HG03103 (cell line): ENCODE measurements around the gene SHB.

Experiments used
- ATAC-seq: cut with Tn5 transposase; IDR thresholded peaks from one replicate; pipeline ENCODE4 v1.9.1; 2021; ENCODE audit warnings: low read depth; ENCODE audit not compliant: unreplicated experiment

Gene SHB

DNA sequence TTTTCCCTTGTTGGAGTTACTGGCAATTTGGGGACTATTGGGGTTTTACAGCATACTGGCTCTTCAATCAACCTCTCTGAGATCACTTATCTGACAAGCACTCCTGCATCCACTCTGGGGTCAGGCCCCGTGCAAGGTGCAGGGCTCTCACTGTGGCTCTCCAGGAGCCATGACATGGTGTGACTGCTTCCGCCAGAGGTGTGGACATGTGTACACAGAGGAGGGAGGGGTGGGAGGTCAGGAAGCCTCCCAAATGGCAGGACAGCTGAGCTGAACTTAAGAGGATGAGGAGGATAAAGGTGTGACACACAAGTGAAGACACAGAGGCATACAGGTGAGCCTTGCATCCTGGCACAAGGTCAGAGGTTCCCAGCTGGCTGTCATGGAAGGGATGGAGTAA, 24.3 kb downstream of the SHB start:
- ATAC-seq = no peak

DNA sequence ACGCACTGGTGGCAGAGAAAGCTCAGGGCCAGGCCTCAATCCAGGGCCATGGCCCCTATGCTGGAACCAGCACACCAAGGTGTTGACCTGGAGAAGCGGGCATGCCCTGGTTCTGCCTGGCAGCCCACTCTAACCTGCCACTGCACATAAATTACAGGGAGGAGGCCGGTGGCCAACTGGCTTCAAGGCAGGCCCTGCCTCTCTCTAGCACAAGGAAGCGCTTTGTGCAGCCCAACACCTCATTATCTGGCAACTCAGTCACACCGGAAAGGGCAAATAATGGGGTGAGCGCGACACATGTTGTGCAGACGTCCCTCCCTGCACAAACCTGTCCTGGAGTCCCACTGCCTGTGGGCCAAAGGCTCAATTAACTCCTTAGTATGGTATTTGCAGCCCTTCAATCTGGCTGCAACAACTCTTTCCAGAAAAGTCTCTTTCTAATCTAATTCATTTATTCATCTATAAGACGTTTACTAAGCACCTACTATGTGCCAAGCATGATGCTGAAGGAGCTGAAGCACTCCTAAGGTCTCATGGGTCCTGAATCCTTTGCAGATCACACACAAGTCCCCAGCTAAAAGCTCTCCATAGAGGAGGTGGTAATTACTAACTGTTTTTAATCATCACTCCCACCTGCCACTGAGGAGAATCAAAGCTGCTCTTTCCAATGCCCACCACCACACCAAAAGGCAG, 24.9 kb downstream of the SHB start:
- no peak for ATAC-seq

DNA sequence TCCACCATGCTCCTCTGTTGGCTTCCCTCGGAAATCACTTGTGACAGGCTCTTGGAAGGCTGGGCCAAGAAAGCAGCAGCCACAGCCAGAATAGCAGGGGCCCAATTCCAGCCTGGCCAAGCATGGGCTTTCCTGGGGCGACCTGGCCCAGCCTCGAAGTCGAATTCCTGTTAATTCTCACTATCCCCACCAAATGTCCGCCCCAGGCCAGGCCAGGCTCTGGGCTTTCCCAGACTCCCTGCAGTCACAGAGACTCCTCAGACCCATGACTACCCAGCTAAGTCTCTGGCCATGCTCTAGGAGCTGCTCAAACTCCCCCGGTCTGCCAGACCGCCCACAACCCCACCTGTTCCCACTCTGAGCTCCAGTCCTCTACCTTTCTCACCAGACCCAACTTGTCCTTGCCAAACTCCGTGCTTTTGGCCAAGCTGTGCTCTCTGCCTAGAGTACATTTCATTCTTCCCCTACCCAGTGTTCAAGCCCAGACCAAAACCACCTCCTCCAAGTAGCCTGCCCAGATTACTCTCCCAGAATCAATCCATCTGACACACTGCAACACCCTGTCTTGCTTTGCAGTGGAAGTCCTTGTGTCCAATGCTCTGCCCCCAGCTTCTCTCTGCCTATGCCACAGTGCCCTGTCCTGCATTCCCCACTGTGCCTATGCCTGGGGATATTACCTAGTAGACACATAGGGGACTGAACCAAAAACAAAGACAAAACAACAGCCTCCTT, 26.2 kb downstream of the SHB start:
- ATAC-seq = no peak

DNA sequence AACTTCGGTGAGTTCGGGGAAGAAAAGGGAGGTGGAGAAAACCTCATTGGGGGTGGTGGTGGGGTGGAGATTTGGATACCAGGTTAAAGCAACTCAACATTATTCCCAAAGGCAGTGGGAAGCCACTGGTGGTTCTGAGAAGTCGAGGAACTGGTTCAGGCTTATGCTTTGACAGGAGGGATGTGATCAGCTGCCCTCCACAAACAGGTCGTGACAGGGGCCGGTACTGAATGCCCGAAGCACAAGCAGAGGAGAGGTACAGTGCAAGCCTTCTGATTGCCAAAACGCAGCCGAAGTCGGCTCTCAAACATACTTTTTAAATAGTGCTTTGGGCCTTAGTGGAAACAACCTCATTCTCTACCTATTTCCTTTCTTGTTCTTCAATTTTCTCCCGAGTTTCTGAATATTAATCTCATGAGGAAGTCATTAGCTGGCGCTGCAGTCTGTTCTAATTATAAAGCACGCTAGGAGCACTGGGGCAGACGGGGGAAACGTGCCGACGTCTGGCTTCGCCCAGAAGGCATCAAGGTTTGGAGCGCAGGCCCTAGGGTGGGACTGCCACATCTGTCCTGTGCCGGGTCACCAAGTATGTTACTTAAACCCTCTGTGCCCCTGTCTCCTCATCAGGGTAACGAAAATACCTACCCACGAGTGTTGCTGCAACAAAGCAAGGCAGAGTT, 27.3 kb downstream of the SHB start:
- ATAC-seq = no peak

DNA sequence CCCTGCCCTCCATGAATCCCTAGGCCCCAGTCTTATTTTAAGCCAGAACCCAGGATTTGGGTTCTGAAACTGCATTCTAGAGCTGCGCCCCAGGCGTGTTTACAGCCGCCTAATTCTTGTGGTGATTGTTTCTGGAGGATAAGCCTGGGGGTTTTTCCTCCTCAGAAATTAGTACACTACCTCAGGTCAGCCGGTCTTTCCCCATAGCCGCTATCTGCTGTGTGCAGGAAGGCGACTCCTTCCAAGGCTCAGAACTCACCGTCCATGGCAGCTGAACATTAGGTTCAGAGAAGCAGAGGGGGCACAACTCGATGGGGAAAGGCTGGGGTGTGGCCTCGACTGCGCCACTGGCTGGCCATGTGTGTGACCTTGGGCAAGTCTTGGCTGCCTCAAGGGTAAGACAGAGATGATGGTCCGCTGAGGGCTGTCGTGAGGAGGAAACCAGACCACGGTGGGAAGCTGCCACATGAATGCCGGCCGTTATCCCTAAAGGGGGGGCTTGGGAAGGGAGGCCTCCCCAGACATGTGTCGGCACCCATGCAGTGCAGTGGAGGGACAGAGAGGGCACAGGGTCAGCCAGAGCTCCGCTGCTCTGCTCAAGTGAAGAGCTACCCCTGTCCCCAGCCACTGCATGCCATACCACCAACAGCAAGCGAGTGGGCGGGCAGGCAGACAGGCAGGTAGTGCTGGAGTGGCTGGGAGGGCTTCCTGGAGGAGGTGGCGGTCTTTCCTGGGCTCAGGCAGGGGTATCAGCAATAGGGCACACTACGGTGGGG, 28.9 kb downstream of the SHB start:
- ATAC-seq = no peak

DNA sequence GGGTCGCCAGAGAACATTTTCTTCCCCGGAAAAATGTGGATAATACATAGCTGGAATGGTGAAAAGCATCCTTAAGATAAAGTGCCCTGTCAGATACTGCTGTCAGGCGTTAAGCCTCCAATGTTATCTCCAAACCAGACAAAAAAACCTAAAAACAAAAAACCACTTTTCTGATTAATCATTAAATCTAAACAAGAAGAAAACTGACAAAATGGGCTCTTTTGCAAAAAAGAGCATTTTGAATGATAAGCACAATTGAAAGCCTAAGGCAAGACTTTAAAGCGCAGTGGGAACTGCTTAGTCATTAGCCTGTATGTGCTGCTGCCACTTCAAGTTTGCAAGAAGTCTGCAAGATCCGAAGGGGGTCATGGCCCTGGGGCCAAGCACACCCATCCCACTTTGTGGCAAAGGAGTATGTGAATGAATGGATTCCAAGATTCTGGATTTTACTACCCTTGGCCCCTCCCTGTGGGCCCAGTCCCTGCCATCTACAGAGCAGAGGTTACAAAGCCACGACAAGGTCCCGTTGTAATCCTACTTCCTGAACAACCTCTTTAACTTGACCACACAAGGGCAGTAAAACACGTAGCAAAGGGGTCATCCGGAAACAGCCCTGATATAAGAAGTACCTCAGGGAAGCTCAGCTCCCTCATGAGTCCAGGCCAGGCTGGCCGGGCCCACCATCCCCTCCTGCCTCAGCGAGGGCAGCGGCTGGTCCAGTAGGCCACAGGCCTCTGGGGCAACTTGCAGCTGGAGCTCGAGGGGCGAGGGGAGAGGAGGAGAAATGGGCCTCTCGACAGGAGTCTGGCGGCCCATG, 29.7 kb downstream of the SHB start:
- ATAC-seq = no peak

DNA sequence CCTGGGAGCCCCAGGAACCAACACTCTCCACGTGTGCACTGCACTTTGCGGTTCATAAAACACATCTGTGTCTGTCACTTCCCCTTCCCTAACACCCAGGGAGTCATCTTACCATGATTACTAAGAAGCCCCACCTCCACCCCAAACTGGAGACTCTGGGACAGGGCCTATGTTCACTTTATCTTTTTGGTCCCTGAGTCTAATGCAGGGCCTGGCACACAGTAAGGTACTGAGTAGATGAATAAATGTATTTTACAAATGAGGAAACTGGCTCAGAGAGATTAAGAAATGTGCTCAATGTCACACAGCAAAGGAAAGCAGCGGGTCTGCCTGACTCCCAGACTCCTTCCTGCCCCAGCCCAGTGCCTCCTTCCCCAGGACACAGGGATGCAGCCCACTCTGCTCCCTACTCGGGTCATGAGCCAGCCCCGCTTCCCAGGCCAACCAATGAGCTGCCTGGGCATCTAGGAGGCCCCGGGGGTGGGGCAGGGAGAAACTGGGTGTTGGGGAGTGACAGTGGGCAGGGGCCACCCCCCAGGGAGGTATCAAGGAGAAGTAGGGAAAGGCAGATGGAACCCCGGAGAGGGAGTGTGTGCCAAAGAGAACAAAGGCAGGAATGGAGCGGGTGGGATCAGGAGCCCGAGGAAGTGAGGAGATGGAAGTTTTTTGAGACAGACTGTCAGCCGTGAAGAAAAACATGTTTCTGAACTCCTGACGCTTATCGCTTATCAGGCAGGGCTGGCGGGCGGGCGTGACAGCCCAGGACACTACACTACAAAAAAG, 30.5 kb downstream of the SHB start:
- ATAC-seq = no peak

DNA sequence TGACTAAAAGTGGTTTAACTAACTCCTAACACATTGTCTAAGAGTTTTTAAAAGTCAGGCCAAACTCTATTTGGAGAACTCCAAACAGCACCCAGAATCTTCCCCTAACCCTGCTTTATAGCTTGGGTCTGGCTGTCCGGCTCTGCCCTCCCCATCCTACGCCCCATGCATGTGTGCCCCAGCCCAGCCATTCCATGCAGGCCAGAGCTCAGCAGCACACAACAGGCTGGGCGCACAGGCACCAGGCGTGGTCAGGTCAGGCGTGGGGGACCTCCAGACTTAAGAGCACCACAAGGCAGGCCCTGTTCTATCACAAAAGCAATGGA, 31.1 kb downstream of the SHB start:
- ATAC-seq = no peak

DNA sequence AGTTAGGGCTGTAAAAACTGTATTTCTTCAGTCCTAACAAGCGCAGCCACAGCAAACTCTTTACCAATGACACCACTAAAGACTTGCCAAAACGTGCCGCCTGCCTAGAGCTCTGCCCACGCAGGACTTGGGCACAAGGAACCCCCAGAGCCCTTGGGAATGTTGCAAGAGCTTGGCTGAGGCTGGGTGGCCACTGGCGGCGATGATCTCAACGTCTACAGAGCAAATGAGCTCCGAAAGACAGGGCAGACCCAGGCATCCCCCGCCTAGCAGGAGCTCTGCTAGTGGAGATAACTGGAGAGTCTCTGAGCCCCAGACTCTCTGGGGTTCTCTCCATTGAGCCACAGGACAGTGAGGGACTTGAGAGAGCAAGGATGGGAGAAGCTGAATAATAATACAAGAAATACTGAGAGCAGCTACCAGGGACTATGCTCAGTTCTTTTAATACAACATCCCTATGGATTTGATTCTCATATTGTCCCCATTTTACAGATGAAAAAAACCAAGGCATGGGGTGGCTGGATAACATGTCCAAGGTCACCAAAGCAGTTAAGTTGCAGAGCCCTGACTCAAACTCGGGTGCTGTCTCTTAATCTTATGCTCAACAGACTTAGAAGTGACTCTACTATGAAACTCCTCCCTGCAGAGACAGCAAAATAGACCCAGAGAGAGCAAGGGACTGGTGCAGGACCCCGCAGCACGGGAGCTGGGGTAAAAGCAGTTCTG, 32.5 kb downstream of the SHB start:
- ATAC-seq = no peak

DNA sequence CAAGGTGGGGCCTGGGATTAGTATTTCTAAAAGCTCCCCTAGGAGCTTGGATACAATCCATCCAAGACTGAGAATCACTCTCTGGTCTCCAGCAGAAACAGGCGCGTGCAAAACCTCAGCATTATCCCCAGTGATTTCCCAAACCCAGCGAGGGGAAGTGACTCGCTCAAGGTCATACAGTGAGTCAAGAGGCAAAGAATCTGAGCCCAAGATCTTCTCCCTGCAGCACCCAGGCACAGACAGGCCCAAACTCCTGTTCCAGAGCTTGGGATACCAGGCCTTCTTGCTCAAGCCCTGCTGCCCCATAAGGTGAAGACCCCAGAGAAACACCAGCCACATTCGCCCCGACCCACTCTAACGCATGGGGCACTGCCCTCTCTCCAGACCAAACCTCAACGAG, 33.2 kb downstream of the SHB start:
- ATAC-seq = no peak

DNA sequence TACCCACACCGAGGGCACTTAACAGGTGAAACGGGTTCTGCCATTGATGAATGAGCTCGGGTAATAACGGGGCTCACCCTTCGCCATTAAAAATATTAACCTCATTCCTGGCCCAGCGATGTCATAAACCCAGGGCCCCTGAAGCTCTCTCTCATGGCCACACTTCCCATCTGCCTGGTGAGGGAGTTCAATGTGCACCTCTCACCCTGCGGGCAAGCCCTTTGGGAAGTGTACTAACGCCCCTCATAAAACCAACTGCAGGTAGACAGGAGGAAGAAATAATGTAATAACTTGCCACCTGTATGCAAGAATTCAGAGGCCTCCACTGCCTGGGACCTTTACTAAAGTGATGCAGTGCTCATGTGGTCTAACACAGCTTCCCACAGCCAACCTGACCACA, 35.1 kb downstream of the SHB start:
- ATAC-seq = no peak

DNA sequence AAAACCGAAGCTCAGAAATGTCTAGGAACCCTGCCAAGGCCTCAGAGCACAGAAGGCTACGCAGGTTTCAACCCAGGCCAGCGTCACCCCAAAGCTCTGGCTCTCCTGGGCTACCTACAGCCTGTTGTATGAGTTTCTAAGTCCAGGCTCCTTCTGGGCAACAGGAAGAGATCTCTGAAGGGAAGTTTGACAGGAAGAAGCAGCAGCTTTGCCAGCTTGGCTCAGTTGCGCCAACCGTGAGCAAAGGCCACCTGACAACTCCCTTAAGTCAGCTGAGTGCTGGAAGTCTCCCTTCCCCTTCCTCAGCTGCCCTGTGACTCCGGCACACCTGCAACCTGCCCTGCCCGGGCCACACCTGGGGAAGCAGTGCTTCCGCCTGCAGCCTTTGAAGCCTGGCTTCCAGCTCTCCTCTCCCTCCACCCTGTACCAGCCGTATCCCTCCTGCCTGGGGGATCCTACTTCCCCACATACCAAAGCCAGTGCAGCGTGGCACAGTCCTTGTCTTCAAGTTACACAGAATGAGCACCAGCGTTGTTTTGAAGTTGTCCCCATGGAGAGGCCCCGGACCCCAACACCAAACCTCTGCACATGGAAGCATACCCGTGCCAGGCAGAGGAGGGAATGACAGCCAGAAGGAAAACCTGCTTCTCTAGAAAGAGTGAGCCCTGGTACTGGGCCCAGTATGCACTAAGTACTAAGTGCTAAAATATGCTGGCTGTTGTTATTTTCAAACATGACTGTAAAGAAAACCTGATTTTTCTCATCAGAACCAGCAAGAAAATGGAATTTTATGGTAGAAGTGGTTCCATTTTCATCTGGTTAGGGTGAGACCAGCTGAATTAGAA, 36.5 kb downstream of the SHB start:
- ATAC-seq = no peak

DNA sequence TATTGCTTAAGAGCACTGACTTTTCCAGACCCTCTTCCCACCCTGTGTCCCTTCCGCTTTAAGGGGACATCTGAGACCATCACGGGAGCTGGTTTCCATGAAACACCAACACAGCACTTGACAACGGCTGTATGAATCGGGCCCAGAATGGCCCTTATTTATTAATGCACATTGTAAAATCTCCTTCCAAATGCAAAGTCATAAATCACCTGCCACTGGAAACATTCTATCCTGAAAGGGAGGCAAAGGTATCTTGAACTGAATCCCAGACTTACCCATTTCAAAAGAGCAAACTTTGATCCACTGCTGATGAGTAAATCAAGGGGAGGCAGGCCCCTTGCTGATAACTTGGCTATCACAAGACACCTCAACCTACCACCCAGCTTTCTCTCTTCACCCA, 37.4 kb downstream of the SHB start:
- ATAC-seq = no peak

DNA sequence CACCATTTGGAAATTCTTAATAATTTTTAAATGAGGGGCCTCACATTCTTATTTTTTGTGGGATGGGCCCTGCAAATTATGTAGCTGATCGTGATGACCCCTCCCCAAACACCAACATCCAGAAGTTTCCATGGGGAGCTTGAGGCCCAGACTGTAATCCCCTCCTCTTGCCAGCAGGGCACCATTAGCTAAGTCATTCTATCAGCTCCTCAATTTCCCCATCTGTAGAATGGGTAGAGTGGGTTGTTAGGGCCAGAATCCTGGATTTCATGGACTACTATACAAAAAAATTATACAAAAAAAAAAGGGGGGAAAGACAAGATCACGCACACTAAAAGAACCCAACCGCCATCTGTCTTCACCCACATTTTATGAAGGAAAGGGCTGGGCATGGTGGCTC, 38.4 kb downstream of the SHB start:
- ATAC-seq = no peak

DNA sequence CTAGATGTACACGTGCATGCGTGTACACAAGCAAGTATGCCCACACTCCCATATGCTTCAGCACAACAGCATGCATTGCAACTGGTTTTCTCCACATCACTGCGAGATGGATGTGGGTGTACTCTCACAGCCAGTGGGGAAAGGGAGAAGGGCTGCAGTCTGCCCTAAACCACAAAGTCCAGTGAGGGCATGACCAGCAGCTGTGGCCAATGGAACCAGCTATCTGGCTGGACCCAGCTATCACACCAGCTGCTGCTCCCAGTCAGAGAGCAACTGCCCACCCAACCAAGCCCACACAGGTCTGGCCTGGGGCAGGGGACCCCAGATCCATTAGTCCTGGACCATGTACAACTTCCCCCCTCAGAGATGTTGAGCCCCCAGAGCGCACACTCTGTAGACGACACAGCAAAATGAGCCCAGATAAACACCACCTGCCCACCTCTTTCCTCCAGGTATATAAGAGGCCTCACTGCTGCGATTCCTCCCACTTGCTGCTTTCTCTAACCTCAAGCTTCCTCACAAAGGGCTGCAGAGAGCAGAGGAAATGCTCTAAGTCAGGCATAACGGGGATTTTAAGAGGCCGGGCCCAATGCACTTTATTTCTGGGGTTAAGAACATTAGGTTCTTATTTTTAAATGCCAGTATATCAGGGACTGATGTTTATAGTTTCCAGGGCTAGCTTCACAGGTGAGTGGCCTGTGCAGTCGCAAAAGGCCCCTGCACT, 39.0 kb downstream of the SHB start:
- ATAC-seq = no peak

DNA sequence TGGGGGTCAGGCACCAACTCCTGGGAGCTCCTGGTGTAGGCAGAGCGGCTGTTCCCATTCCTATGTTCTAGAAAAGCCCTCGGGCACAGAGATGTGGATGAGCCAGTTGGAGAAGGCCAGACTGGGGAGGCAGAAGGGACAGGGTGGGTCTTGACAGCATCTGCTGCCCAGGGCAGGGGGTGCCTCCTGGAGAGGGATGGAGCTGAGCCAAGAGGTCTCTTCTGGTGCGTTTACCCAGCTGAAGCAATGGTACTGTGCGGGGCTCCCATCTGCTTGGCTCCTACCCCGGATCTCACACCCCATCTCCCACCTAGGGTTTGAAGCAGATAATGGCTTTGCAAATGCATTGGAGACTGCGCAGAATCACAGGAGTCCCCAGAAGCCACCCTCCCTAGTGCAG, 41.3 kb downstream of the SHB start:
- no peak for ATAC-seq

DNA sequence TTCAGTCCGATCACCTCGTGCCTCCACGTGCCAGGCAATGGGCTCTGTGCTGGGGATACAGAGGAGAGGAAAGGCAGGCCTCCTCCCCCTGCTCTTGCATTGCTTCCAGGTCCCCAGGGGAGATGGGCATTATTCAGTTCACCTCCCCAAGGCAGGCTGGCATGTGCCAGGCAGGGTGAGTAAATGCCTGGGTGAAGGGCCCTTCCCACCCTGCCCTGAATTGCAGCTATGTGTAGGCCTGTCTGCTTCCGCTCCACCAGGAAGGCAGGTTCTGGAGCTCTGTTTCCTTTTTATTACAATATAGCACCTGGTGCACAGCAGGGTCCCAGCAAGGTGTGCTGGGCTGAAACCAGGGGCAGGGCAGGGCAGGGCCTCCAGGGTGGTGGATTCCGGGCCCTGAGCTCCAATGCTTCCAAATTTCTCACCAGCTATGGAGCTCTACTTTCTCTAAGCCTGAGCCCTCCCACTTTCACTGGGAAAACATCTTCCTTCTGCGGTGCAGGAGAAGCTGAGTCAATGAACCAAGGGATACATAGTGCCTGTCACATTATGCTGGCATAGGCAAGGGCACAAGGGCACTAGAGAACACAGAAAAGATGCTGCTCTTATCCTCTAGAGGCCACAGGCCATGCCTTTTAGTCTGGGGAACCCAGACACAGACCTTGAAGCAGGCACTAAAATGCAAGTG, 42.0 kb downstream of the SHB start:
- ATAC-seq = no peak
